ENCODE data around the gene NDUFV2. TPM values are rescaled to one million over a fixed set of nuclear protein-coding genes. Genes with fewer than 3 reads are reported as not detected.

The NDUFV2 gene
- total and polyA plus RNA-seq, 2 donors (not counting 3 experiments of a cell fraction or from before 2014, with no cell fraction given), result 65.7 to 152 TPM

- FAIRE-seq (no peak), DNase-seq (ENCODE audit: low read depth, low spot score) (no peak)
- TF ChIP-seq GATA2 (IDR thresholded peaks at IDR 0.05; ENCODE audit: insufficient read depth, insufficient read length, low read depth, low read length) (no peak), FOS (IDR thresholded peaks at IDR 0.05; ENCODE audit: borderline replicate concordance, insufficient read depth, low read length) (no peak), JUN (IDR thresholded peaks at IDR 0.05; ENCODE audit: borderline replicate concordance, insufficient read depth, insufficient read length, low read depth) (no peak), POLR2AphosphoS5 (IDR thresholded peaks at IDR 0.05; ENCODE audit: insufficient read depth, low read depth, low read length) (no peak), MYC (IDR thresholded peaks at IDR 0.05; ENCODE audit: low read depth, low read length) (no peak), EZH2 (IDR thresholded peaks at IDR 0.05; ENCODE audit: borderline replicate concordance, low read depth, low read length, severe bottlenecking) (no peak), POLR2A (IDR thresholded peaks at IDR 0.05; ENCODE audit: low read depth, low read length) (no peak), CTCF (IDR thresholded peaks at IDR 0.05; ENCODE audit: extremely low read depth in 1 of 2, insufficient read depth in 1 of 2, low read depth in 1 of 2, low read length in 2 of 2) (no peak), MAX (IDR thresholded peaks at IDR 0.05; ENCODE audit: insufficient read depth, insufficient read length) (no peak)
- no TSS peak for BruUV-seq (replicated peaks)
- peaks cover 27% of the 10 kb centered on the region for H3K4me1 ChIP-seq (ENCODE audit: control insufficient read depth, extremely low read depth, insufficient read depth, low read length)
- POLR2A ChIA-PET, result interaction anchor here (1.6 kb wide), 1 partner anchor 27 kb away, joined by 3 read pairs; the partner anchor contains the start of gene ANKRD12
- peaks cover 0 to 2% of the 10 kb centered on the region in 2 experiments for H3K36me3 ChIP-seq (ENCODE audit: control insufficient read depth in 2 of 2, extremely low read depth in 1 of 2, insufficient read depth in 2 of 2, low read length in 2 of 2)
- dilution Hi-C loops (cut with MboI; ENCODE audit: extremely low pct_ligation_motif_present, low sequenced_read_pairs), result no loop called here
- H3K9me1 ChIP-seq (replicated peaks; ENCODE audit: control insufficient read depth, extremely low read depth, insufficient read depth, low read length), result no peaks in the 10 kb centered on the region
- H3K27me3 ChIP-seq (ENCODE audit: control insufficient read depth in 2 of 2, insufficient read depth in 2 of 2, low read length in 2 of 2), result no peaks in the 10 kb centered on the region
- no peak overlapping the region for H3K4me2 ChIP-seq (ENCODE audit: insufficient read depth, low read length)
- no peak overlapping the region for H3K9ac ChIP-seq (replicated peaks; ENCODE audit: extremely low read depth, insufficient read depth, low read length)
- CTCF ChIA-PET, result interaction anchor here (1.0 to 1.9 kb wide), 7 partner anchors 9 to 407 kb away, joined by 3 to 7 read pairs (median 3); no protein-coding TSS in a partner anchor
- peaks cover 99% of the 10 kb centered on the region for H3K79me2 ChIP-seq (ENCODE audit: control insufficient read depth, insufficient read depth, low read length)
- peaks cover 6% of the 10 kb centered on the region for H4K20me1 ChIP-seq (replicated peaks; ENCODE audit: control insufficient read depth, extremely low read depth, insufficient read depth, low read length)
- no peaks in the 10 kb centered on the region for H3K9me3 ChIP-seq (replicated peaks; ENCODE audit: control insufficient read depth, insufficient read depth, low read length)
- H3K27ac ChIP-seq (ENCODE audit: insufficient read depth, low read depth, low read length), result no peak overlapping the region
- intact Hi-C loops (cut with micrococcal nuclease), result no loop called here
- no peak overlapping the region for H3K4me3 ChIP-seq (replicated peaks in 1 of 3; ENCODE audit: insufficient read depth in 1 of 3, low read depth in 1 of 3, low read length in 3 of 3)
- no peak overlapping the region for H2AFZ ChIP-seq (ENCODE audit: low read depth, low read length)
These were observed 7.0 kb downstream of the NDUFV2 start for GRCh38 chr18:9109523-9109922.

Measured in endothelial cell of umbilical vein (primary cell).